Stimulated activated CD4-positive, alpha-beta T cell treated with anti-CD3 and anti-CD28 coated beads, Interleukin-4, amount 100 ng/mL, for 1 hour (primary cell): ENCODE measurements around the gene NUP133.
"Not testable (repeated sequence)": the region's sequence is repeated elsewhere in the genome, so short reads cannot be mapped to it uniquely, and the experiment has no call there.

Experiments used
- DNase-seq: peaks from one replicate; pipeline ENCODE4 v3.0.0-alpha.2; 2020

The NUP133 gene

GRCh38 chr1:229411434-229412055 is 96.6 kb downstream of the NUP133 start:
- DNase-seq: no peak

DNA sequence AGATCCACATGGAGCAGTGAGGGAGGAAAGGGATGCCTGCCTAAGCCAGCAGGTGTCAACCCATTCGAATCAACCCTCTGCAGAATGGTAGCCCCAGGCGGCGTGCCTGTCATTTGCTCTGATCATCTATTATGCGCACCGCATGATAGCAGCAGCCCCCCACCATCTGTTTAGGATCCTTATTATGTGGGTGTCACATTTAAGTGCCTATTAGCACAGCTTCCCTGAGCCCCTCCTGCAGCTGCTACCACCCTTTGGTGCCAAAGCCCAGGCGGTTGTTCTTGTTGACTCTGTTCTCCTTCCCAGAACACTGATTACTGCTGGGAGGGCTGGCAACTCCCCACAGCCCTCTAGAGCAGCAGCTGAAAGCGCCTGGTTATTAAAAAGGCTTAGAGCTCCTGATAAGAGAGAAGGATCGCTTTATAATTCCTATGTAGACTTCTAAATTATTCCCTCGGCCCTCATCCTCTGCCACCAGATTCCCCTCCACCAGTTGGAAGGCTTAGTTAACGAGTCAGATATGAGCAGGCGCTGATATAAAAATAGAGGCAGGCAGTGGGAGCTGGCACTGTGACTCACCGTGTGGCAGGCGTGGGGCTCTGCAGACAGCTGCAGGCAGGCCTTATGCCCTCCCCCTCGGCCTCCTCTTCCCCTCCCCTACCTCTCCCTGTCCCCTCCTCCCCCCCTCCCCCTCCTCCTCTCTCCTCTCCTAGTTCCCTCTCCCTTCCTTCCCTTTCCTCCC is 97.3 kb downstream of the NUP133 start:
- peak; percentile 33 for DNase-seq

- DNase-seq: no peak
Measured at GRCh38 chr1:229410370-229410691, 97.8 kb downstream of the NUP133 start.

DNA sequence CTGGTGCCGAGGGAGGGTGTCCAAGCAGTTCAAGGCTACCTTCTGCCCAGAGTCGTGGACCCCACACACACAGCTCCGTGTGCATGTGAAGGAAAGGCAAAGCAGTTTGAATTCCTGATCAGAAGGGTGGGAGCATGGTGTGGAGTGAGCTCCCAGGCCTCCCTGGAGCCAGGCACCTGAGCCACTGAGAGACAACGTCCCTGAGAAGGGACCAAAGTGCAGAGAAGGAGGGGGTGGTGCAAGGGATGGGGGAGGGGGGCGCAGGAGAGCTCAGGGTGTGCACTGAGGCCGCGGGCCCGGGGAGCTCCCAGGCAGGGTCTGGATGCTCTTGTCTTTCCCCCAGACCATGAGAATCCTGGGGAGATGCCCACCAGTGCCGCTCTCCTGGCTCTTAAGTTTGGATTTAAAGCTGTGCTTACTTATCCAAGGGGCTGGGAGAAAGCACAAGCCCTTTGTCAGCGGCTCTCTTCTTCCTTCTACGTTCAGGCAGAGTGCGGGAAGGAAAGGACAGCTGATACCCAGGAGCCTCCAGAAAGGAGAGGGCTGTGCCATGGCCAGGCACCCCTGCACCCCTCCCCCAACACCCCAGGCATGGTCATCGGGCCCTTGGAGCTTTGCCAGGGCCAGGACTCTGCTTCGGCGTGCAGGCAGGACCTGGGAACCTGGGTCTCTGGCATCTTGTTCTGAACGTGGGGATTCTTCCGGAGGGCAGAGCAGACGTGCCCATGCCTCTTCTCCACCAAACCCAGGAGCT is 98.3 kb downstream of the NUP133 start:
- DNase-seq: no peak

- DNase-seq: no peak
Measured at GRCh38 chr1:229408458-229409037, 99.6 kb downstream of the NUP133 start.

DNA sequence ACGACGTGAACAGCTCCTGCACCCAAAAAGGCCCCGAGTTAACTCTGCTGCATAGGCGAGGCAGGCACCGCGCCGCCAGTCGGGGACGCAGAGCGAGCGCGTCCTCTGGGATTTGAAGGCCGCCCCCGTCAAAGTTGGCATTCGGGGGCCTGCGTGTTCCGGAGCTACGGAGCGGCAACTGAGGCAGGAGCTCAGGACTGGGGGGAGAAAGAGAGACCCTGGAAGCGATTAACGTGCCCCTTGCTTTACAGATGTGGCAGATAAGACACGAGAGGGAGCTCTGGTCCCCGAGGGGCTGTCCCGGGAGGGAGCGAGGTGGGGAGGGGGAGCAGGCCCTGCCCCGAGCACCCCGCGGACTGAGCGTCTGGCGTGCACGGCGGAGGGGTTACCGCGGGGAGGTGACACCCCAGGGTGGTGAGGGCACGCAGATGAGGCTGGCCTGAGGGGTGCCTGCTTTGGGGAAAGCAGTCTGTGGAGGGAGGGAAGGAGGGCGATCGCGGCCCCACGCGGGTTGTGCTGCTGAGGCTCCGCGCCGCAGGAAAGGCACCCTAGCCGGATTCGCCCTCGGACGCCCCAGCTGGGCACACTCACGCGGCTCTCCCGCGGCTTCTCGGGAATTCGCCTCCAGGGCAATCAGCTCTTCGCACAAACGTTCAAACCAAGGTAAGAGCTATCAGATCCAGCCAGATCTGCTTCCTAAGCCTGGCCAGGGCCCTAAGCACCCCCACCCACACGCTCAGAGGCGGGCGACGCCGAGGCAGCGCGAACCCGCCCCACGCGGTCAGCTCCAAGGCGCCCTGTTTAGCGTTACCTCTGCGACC is 100.7 kb downstream of the NUP133 start:
- DNase-seq: no peak

DNA sequence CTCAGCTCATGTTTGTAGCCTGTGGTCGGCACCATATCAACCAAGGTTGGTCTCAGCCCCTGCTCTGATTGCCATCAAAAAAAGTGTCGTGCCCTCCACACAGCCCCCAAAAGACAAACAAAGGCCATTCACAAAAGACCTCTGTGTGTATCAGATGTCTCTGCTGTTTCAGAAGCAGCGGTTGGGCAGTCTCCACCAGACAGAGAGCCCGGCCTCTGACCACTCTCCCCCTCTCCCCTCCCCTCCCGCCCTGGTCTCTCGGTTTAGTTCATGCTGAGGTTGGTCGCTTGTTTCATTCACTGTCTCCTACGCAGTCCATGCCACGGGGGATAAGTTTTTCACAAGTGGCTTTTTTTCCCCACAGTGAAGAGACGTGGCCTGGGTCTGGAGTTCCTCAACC is 101.3 kb downstream of the NUP133 start:
- no peak for DNase-seq

GRCh38 chr1:229403573-229403972 is 104.6 kb downstream of the NUP133 start:
- no peak for DNase-seq

DNA sequence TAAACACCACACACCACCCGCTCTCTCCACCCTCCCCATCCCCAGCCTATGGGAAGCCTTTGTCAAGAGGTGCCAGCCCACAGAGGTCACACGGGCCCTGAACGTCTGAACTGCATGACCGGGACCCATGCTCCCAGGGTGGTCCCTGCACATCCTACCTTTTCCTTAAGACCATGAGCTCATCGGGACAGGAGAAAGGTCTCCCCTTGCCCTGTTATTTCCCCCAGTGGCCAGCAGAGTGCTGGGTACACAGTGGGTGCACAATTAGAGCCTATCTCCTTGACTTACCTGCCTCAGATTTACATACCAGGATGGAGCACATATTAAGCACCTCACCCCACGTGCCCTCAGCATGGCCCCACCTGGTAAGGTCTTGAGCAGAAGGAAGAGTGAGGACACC is 105.1 kb downstream of the NUP133 start:
- no peak for DNase-seq

DNA sequence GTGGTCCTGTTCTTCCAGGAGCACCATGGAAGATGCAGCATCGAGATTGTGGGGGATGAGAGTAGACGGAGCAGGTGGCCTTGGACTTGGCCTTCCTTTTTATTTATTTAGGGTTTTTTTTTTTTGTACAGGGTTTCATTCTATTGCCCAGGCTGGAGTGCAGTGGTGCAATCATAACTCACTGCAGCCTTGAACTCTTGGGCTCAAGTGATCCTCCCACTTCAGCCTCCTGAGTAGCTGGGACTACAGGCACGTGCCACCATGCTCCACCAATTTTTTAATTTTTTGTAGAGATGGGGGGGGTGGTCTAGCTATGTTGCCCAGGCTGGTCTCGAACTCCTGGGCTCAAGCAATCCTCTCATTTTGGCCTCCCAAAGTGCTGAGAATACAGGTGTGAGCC is 105.8 kb downstream of the NUP133 start:
- DNase-seq: not testable (repeated sequence)

DNA sequence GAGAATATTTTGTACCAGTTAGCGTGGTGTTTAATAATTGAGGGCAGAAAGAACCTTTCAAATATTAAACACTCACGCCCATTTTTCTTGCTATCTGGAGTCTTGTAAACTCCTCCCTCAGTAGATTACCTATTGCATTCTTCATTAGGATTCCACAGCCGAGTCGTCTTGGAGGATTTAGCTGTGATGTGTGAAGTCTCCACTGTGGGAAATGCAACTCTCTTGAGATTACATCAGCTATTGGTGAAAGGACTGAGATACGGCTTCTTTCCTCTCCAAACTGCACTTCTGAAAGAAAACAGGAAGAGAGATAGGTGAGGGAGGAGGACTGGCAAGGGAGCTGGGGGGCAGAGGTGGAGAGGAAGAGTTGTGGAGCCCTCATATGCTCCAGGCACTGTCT is 110.4 kb downstream of the NUP133 start:
- no peak for DNase-seq

- DNase-seq: no peak
Measured at GRCh38 chr1:229396585-229397206, 111.4 kb downstream of the NUP133 start.

DNA sequence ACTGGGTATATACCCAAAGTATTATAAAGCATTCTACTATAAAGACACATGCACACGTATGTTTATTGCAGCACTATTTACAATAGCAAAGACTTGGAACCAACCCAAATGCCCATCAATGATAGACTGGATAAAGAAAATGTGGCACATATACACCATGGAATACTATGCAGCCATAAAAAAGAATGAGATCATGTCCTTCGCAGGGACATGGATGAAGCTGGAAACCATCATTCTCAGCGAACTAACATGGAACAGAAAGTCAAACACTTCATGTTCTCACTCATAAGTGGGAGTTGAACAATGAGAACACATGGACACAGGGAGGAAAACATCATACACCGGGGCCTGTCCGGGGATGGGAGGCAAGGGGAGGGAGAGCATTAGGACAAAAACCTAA is 113.6 kb downstream of the NUP133 start:
- not testable (repeated sequence) for DNase-seq

DNA sequence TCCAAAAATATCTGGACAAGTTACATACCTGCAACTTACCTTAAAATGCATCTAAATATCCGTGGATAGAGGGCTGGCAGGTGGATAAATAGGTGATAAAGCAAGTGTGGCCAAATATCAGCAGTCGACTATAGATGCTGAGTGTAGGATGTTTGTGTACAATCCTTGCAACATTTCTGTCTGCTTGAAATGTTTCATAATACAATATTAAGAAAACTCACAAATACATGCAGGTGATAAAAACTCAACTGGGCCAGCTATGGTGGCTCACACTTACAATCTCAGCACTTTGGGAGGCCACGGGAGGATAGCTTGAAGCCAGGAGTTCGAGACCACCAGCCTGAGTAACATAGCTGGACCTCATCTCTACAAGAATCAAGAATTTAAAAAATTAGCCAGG is 115.2 kb downstream of the NUP133 start:
- DNase-seq: no peak
